CD4-positive, CD25-positive, alpha-beta regulatory T cell (primary cell): Measurements from ENCODE around the gene FOXC1. TPM values are rescaled to one million over a fixed set of nuclear protein-coding genes. Genes with fewer than 3 reads are reported as not detected.

Experiments
- ATAC-seq, 2 donors: fragments of 150-1000 bp; cut with Tn5 transposase; one replicate each; pipeline ENCODE4 v1.10.0; 2021; ENCODE audit warnings: low read depth in 2 of 2, moderate number of reproducible peaks in 2 of 2, moderate library complexity in 1 of 2
- DNase-seq, 3 donors: peaks; one replicate each; pipeline versions ENCODE4 v3.0.0 to v3.0.0-alpha.2; 2012 to 2022; ENCODE audit warnings: mixed read lengths in 1 of 3
- H3K27ac ChIP-seq: one replicate; pipeline ENCODE4 v1.7.0; 2013; ENCODE audit warnings: mild to moderate bottlenecking, low read length; ENCODE audit not compliant: insufficient read depth, poor library complexity, severe bottlenecking
- H3K27me3 ChIP-seq: one replicate; pipeline ENCODE4 v1.7.0; 2013; ENCODE audit warnings: low read length; ENCODE audit not compliant: control insufficient read depth, insufficient read depth
- H3K36me3 ChIP-seq: one replicate; pipeline ENCODE4 v1.7.0; 2013; ENCODE audit warnings: mild to moderate bottlenecking, low read length, moderate library complexity; ENCODE audit not compliant: control insufficient read depth, insufficient read depth
- H3K4me1 ChIP-seq: 2 replicates; pipeline ENCODE4 v1.7.0; 2013; ENCODE audit warnings: mild to moderate bottlenecking, low read length; ENCODE audit not compliant: insufficient read depth, control insufficient read depth, poor library complexity, severe bottlenecking
- H3K4me3 ChIP-seq: one replicate; pipeline ENCODE4 v1.7.0; 2013; ENCODE audit warnings: low read depth, mild to moderate bottlenecking, low read length, moderate library complexity
- H3K9me3 ChIP-seq, 2 experiments: 1 replicate in 1 of 2; 2 replicates in 1 of 2; pipeline ENCODE4 v1.7.0; 2013; ENCODE audit warnings: low read length in 2 of 2, mild to moderate bottlenecking in 1 of 2, moderate library complexity in 1 of 2; ENCODE audit not compliant: control insufficient read depth in 2 of 2
- H3K27ac Mint-ChIP-seq, 3 donors: one replicate each; pipeline ENCODE4 v1.8.0; 2020 to 2022; ENCODE audit warnings: mild to moderate bottlenecking in 3 of 3, mixed read lengths in 3 of 3, moderate library complexity in 2 of 3
- H3K27me3 Mint-ChIP-seq: one replicate; pipeline ENCODE4 v1.8.0; 2022; ENCODE audit warnings: mild to moderate bottlenecking, mixed read lengths
- H3K36me3 Mint-ChIP-seq: one replicate; pipeline ENCODE4 v1.8.0; 2020; ENCODE audit warnings: mixed read lengths
- H3K4me1 Mint-ChIP-seq, 4 donors: one replicate each; pipeline ENCODE4 v1.8.0; 2020 to 2022; ENCODE audit warnings: mixed read lengths in 4 of 4, mild to moderate bottlenecking in 1 of 4
- H3K4me3 Mint-ChIP-seq, 4 donors: one replicate each; pipeline ENCODE4 v1.8.0; 2020 to 2022; ENCODE audit warnings: mild to moderate bottlenecking in 4 of 4, mixed read lengths in 4 of 4, moderate library complexity in 3 of 4
- H3K9me3 Mint-ChIP-seq, 7 donors: one replicate each; pipeline ENCODE4 v1.8.0; 2020 to 2022; ENCODE audit warnings: mixed read lengths in 7 of 7, mild to moderate bottlenecking in 3 of 7, moderate library complexity in 2 of 7
- polyA plus RNA-seq, 4 donors: library from polyadenylated mRNA; unstranded; fragments of 300-500 nt; fragmentation: Illumina TruSeq; gene quantifications; one replicate each; pipeline ENCODE4 v1.2.3, GENCODE V29; 2021
- total RNA-seq: library from RNA; stranded (reverse); gene quantifications from one replicate; pipeline ENCODE4 v1.2.3, GENCODE V29; 2022

FOXC1 gene
- total and polyA plus RNA-seq, 5 donors from 2014 or later = not detected

DNA sequence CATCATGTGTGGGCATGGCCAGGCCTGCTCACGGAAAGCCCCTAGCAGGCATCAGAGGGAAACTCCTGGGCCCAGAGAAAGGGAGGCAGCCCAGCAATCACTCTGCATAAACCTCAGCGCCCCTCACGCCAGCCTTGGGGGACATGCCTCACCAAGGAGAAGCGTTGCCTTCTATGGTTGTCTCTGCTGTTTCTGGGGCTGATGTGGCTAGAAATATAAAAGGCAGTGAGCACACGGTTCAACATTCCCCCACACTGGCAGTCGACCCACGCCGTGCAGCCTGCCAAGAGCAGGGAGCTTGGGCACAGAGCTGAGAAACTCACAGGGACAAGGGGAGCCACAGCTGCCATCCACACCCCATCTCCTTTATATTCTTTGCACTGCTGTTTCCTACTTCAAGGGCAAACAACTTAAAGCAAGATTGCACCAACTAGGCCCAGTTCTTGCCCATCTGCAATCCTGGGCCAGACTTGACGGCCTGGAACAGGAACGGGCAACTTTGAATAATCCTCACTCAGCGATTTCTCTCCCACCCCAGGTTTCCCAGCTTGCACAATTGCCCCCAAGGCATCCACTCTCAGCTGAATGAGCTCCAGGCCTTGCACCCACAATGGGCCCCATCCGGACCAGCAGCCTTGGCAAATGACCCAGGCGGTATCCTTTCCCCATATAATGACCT lies 35.5 kb upstream of the FOXC1 start:
- H3K27ac Mint-ChIP-seq = no peak overlapping the region
- no peaks in the 10 kb centered on the region for H3K36me3 Mint-ChIP-seq
- Histone ChIP-seq H3K27me3 (peaks cover 5% of the 10 kb centered on the region), H3K9me3 (peaks cover 20 to 21% of the 10 kb centered on the region in 2 experiments), H3K4me3 (no peak overlapping the region), H3K4me1 (no peaks in the 10 kb centered on the region), H3K36me3 (no peaks in the 10 kb centered on the region), H3K27ac (no peak overlapping the region)
- DNase-seq (no peak), ATAC-seq (no peak)
- no peaks in the 10 kb centered on the region for H3K4me1 Mint-ChIP-seq
- H3K4me3 Mint-ChIP-seq = no peak overlapping the region
- peaks cover 16% of the 10 kb centered on the region for H3K27me3 Mint-ChIP-seq
- H3K9me3 Mint-ChIP-seq = peaks cover 4 to 18% (median 10%) of the 10 kb centered on the region in 7 donors

DNA sequence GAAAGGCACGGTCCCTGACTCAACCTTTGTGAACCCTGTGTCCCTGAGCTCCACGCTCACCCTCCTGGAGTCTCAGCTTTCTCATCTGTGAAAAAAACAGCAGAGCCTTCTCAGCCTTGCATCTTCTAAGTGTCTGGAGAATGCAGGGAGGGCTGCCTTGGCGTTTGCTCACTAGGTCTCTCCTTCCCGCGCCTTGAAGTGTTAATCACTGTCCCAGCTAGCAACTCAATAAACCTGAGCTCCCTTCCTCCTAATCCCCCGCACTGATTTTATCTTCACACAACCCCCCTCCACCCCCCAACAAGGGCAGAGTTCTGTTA lies 34.9 kb upstream of the FOXC1 start:
- DNase-seq = no peak
- no peak overlapping the region for H3K4me3 Mint-ChIP-seq
- peaks cover 16% of the 10 kb centered on the region for H3K27me3 Mint-ChIP-seq
- no peak for ATAC-seq
- no peaks in the 10 kb centered on the region for H3K4me1 ChIP-seq
- no peaks in the 10 kb centered on the region for H3K36me3 ChIP-seq
- H3K27ac Mint-ChIP-seq = no peak overlapping the region
- H3K4me3 ChIP-seq = no peak overlapping the region
- no peaks in the 10 kb centered on the region for H3K4me1 Mint-ChIP-seq
- peaks cover 4 to 18% (median 10%) of the 10 kb centered on the region in 7 donors for H3K9me3 Mint-ChIP-seq
- peaks cover 5% of the 10 kb centered on the region for H3K27me3 ChIP-seq
- peaks cover 18 to 21% of the 10 kb centered on the region in 2 experiments for H3K9me3 ChIP-seq
- H3K27ac ChIP-seq = no peak overlapping the region
- no peaks in the 10 kb centered on the region for H3K36me3 Mint-ChIP-seq

DNA sequence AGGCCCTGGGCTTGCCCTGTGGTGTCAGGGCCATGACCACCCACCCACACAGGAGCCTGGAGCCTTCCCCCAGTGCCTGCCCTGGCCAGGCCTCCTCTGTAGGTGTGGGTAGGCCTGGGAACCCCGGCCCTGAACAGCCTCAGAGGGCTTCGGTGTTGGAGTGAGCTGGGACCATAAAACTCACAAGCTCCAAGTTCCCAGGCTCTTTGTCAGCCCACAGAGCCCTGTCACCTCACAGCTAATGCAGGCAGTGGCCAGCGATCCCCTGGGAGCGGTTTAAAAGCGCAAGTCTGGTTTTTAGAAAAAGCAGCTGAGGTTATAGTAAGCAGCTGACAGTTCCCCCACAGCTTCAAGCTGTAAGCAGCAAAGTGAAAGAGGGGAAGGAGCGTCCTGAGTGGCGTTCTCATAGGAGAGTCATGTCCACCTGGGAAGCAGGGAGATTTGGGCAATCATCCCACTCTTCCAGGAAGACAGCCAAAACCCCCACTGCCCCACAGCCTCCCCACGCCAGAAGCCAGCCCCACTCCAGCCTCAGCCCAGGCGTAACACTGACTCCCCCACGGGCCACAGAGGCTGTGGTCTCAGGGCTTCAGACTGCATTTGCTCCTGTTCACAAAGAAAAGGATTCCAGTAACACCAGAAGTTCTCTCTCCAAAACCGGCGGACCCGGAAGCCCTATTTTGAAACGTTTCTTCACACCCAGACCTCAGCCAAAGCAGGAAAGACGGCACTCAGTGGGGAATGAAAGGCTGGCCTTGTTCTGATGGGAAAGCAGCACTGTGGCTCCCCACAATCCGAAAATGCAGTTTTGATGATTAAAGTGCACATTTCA lies 34.3 kb upstream of the FOXC1 start:
- DNase-seq (no peak), ATAC-seq (no peak)
- Histone ChIP-seq H3K4me3 (no peak overlapping the region), H3K9me3 (peaks cover 12 to 15% of the 10 kb centered on the region in 2 experiments), H3K4me1 (no peaks in the 10 kb centered on the region), H3K27ac (no peak overlapping the region), H3K36me3 (no peaks in the 10 kb centered on the region), H3K27me3 (peaks cover 5% of the 10 kb centered on the region)
- no peak overlapping the region for H3K27ac Mint-ChIP-seq
- peaks cover 16% of the 10 kb centered on the region for H3K27me3 Mint-ChIP-seq
- peaks cover 3 to 16% (median 10%) of the 10 kb centered on the region in 7 donors for H3K9me3 Mint-ChIP-seq
- no peaks in the 10 kb centered on the region for H3K36me3 Mint-ChIP-seq
- no peak overlapping the region for H3K4me3 Mint-ChIP-seq
- H3K4me1 Mint-ChIP-seq = no peaks in the 10 kb centered on the region

GRCh38 chr6:1576166-1576565 lies 33.5 kb upstream of the FOXC1 start:
- Histone ChIP-seq H3K36me3 (no peaks in the 10 kb centered on the region), H3K4me3 (no peak overlapping the region), H3K27ac (no peak overlapping the region), H3K9me3 (peaks cover 4 to 8% of the 10 kb centered on the region in 2 experiments), H3K4me1 (no peaks in the 10 kb centered on the region), H3K27me3 (peaks cover 4% of the 10 kb centered on the region)
- Mint-ChIP-seq H3K27me3 (peaks cover 12% of the 10 kb centered on the region), H3K9me3 (peaks cover 2 to 9% (median 6%) of the 10 kb centered on the region in 7 donors), H3K27ac (no peak overlapping the region), H3K4me3 (peak overlapping the region in 1 of 4 donors; percentile 1), H3K4me1 (no peaks in the 10 kb centered on the region), H3K36me3 (no peaks in the 10 kb centered on the region)
- DNase-seq (no peak), ATAC-seq (no peak)

GRCh38 chr6:1576711-1577110 lies 33.0 kb upstream of the FOXC1 start:
- Histone ChIP-seq H3K4me3 (no peak overlapping the region), H3K36me3 (no peaks in the 10 kb centered on the region), H3K9me3 (peaks cover 0 to 2% of the 10 kb centered on the region in 2 experiments), H3K27me3 (no peaks in the 10 kb centered on the region), H3K27ac (no peak overlapping the region), H3K4me1 (no peaks in the 10 kb centered on the region)
- ATAC-seq = no peak
- Mint-ChIP-seq H3K27me3 (peaks cover 7% of the 10 kb centered on the region), H3K36me3 (no peaks in the 10 kb centered on the region), H3K4me1 (no peaks in the 10 kb centered on the region), H3K4me3 (no peak overlapping the region), H3K27ac (no peak overlapping the region), H3K9me3 (peaks cover 0 to 5% (median 2%) of the 10 kb centered on the region in 7 donors)
- no peak for DNase-seq

GRCh38 chr6:1577146-1577680 lies 32.5 kb upstream of the FOXC1 start:
- H3K4me3 ChIP-seq = no peak overlapping the region
- H3K36me3 ChIP-seq = no peaks in the 10 kb centered on the region
- no peaks in the 10 kb centered on the region for H3K27me3 ChIP-seq
- Mint-ChIP-seq H3K27ac (no peak overlapping the region), H3K9me3 (peaks cover 0 to 5% (median 0%) of the 10 kb centered on the region in 7 donors), H3K36me3 (no peaks in the 10 kb centered on the region), H3K27me3 (peaks cover 2% of the 10 kb centered on the region), H3K4me3 (no peak overlapping the region), H3K4me1 (no peaks in the 10 kb centered on the region)
- ATAC-seq = no peak
- no peak for DNase-seq
- H3K9me3 ChIP-seq = no peaks in the 10 kb centered on the region
- no peak overlapping the region for H3K27ac ChIP-seq
- H3K4me1 ChIP-seq = no peaks in the 10 kb centered on the region

GRCh38 chr6:1577896-1578745 lies 31.6 kb upstream of the FOXC1 start:
- H3K4me3 Mint-ChIP-seq = no peak overlapping the region
- ATAC-seq (no peak), DNase-seq (no peak)
- H3K9me3 Mint-ChIP-seq = peaks cover 0 to 5% (median 0%) of the 10 kb centered on the region in 7 donors
- no peaks in the 10 kb centered on the region for H3K36me3 Mint-ChIP-seq
- no peak overlapping the region for H3K27ac Mint-ChIP-seq
- H3K27me3 ChIP-seq = no peaks in the 10 kb centered on the region
- H3K27ac ChIP-seq = no peak overlapping the region
- H3K36me3 ChIP-seq = no peaks in the 10 kb centered on the region
- no peaks in the 10 kb centered on the region for H3K9me3 ChIP-seq
- H3K4me3 ChIP-seq = no peak overlapping the region
- no peaks in the 10 kb centered on the region for H3K4me1 Mint-ChIP-seq
- no peaks in the 10 kb centered on the region for H3K27me3 Mint-ChIP-seq
- no peaks in the 10 kb centered on the region for H3K4me1 ChIP-seq
